ENCODE results near the gene KIAA1671.

DNA sequence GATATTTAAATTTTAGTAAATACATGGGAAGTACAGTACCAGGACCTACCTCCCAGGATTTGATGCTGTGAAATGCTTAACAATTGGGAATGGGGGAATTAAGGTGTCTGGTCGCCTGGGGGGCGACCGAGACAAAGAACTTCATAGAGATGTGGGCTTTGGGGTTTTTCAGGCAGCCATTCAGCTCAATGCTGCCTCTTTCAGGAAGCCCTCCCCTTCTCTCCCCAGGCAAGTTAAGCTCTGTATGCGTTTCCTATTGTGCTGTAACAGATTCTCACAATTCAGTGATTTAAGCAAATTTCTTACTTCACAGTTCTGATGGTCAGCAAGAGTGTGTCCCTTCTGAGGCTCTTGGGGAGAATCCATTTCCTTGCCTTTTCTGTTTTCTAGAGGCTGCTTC, 53.8 kb downstream of the KIAA1671 start:
- TF ChIP-seq POLR2A (IDR thresholded peaks at IDR 0.05), result no peak
- TF ChIP-seq, protein P1, sequence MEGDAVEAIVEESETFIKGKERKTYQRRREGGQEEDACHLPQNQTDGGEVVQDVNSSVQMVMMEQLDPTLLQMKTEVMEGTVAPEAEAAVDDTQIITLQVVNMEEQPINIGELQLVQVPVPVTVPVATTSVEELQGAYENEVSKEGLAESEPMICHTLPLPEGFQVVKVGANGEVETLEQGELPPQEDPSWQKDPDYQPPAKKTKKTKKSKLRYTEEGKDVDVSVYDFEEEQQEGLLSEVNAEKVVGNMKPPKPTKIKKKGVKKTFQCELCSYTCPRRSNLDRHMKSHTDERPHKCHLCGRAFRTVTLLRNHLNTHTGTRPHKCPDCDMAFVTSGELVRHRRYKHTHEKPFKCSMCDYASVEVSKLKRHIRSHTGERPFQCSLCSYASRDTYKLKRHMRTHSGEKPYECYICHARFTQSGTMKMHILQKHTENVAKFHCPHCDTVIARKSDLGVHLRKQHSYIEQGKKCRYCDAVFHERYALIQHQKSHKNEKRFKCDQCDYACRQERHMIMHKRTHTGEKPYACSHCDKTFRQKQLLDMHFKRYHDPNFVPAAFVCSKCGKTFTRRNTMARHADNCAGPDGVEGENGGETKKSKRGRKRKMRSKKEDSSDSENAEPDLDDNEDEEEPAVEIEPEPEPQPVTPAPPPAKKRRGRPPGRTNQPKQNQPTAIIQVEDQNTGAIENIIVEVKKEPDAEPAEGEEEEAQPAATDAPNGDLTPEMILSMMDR (IDR thresholded peaks at IDR 0.05), result no peak
